Measurements from ENCODE around the gene NCKAP5.

Gene NCKAP5

GRCh38 chr2:132975193-132976105 lies 592.8 kb downstream of the NCKAP5 start:
- no peak for DNase-seq

- DNase-seq, result no peak
Observed at GRCh38 chr2:132974467-132975095, 593.7 kb downstream of the NCKAP5 start.

GRCh38 chr2:132971310-132972061 lies 596.8 kb downstream of the NCKAP5 start:
- DNase-seq, result no peak

- no peak for DNase-seq
Observed at GRCh38 chr2:132969371-132969985, 598.8 kb downstream of the NCKAP5 start.

GRCh38 chr2:132965460-132965859 lies 602.8 kb downstream of the NCKAP5 start:
- no peak for DNase-seq

DNA sequence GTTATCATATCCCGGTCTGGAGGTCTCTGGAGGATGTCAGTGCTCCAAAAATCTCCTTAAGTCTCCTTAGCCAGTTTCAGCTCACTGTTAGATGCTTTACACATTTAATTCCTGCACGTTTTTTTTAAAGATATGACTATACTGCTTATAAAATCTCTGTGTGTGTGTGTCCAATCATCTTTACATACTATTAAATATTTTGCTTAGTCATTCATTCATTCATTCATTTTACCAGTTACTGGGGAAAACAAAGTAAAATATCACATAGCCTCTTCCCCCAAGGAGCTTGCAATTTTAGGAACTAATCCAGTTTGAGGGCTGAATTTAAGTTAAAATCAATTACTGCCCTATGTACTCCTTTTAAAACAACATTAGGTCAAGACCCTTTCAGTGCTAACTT lies 605.1 kb downstream of the NCKAP5 start:
- DNase-seq, result no peak

DNA sequence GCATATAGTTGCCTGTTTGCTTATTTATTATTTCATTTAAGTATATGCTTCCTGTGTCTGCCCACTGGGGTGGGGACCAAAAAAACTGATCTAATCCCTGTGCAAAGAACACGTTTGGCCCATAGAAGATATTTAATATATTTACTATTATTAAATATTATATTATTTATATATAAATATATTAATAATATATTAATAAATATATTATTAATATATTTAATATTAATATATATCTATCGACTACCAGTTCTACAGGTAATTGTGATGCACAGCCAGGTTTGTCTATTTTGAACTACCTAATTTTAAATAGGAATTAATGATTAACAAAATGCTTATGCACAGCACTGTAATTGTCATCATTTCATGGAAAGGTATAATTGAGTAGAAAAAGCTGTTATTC lies 609.4 kb downstream of the NCKAP5 start:
- DNase-seq, result no peak

DNA sequence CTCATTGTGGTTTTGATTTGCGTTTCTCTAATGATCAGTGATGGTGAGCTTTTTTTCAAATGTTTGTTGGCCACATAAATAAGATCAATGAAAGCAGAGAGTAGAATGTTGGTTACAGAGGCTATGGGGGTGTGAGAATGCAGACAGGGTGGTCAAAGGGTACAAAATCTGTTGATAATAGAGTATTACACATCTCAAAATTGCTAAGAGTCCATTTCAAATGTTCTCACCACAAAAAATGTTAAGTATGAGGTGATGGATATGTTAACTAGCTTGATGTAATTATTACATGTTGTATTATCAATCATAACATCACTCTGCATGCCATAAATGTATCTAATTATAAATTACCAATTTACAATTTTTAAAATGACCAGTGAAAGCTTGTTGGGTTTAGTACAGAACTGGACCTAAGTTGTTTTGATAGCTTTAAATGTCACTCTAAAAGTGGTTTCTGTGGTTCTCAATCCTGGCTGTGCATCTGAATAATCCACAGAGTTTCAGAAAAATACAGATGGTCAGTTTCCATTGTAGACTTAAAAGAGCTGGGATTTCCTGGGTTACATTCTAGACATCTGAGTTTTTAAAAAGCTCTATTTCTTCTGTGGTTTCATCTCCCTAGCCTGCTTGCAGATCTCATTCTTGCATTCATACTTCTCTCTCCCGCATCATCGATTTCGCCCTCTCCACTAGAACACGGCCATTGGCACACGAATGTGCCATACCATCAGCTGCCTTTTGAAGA lies 612.2 kb downstream of the NCKAP5 start:
- DNase-seq, result no peak

- no peak for DNase-seq
Observed at GRCh38 chr2:132953771-132954170, 614.5 kb downstream of the NCKAP5 start.

DNA sequence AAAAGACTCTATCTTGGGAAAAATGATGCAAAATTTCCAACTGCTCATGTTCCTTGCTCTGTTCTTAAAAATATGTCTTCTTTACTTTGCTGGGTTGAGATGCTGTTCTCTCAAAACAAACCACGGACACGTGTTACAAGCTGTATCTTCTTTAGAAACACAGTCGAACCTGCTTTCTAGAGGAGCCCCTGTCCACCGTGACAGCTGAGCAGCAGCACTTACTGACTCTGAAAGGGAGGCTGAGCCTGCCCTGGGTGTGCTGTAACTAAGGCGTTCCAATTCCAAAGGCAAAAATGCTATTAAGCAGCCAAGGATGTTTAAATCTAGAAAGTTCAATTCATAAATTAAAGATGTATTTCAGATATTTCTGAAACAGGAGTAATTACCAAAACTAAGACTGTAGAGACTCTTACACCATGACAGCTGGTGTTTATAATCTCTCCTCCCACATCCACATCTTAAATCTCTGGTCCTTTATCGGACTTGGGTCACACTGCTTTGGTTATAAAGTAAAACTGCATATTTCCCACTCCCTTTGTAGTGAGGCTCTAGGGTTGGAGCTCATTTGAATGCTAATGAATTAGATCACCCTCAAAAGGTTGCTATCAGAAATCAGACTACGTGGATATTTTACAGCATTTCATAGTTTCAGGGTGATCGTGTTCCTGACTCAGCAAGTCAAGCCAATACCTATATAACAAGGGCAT lies 617.1 kb downstream of the NCKAP5 start:
- no peak for DNase-seq

DNA sequence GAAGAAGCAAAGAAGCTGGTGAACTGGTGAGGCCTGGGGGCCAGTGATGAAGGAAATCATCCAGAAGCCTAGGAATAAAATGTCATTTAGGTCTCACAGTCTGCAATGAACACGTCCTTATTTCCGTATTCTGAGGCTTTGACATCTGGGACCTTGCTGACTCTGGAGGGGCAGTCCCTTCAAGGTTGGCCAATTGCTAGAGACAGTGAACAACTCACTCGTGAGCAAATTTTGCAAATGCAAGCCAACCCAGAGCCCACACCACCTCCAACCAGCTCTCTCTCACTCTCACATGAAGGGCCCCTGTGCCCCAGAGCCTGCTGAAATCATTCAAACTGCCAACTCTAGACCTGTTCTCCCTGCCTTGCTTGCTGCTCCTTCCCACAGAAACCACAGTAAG lies 619.2 kb downstream of the NCKAP5 start:
- no peak for DNase-seq

DNA sequence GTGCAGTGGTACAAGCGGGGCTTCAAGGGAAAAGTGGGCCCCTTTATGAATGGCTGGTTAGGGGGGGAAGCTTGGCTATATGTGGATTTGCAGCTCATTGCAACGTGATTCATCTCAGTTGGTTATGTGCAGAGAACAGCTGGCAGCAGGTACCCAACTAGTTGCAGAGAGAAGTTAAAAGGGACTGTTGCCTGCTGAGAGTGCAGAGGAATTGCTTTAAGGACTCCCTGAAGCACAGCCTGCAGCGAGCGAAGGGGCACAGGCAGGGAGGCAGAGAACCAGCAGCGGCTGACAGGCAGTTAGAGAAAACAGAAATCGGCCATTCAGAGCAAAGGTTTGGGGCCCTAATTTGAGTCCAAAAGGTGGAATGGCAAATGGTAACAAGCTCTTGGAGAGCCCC lies 620.1 kb downstream of the NCKAP5 start:
- no peak for DNase-seq

DNA sequence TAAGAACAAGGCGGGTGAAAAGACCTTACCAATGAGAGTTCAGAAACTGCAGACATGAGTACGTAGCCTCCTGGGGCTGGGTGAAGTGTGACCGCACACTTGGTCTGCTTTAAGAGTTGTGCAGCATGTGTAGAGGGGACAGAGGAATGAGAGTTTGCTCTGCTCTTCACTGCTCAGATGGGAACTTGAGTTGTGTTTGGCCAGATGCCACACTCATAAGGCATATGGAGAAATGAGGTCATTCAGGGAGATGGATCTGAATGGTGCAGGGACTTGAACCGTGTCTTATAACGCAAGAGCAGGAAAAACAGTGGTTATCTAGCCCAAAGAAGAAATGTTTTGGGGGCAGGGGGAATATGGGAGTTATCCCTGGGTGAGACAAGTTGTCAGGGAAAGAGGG lies 624.4 kb downstream of the NCKAP5 start:
- DNase-seq, result no peak

- no peak for DNase-seq
Observed at GRCh38 chr2:132941296-132942020, 626.8 kb downstream of the NCKAP5 start.

DNA sequence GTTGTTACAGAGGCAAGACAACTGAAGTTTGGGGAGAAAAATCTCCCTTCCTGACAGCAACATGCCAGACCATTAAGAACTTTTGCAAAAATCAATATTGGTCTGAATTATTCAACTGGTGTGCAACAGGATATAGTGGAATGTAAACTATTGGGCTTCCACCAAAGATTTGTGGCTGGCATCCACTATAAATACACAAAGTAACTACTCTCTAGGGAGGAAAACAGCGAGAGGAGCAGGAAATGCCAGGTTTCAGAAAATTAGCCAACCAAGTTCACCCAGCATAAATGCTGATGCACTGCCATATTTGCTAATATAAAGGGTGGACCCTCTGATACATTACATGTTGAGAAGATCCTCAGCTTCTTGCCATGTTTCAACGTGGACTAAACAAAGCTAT lies 630.6 kb downstream of the NCKAP5 start:
- no peak for DNase-seq

DNA sequence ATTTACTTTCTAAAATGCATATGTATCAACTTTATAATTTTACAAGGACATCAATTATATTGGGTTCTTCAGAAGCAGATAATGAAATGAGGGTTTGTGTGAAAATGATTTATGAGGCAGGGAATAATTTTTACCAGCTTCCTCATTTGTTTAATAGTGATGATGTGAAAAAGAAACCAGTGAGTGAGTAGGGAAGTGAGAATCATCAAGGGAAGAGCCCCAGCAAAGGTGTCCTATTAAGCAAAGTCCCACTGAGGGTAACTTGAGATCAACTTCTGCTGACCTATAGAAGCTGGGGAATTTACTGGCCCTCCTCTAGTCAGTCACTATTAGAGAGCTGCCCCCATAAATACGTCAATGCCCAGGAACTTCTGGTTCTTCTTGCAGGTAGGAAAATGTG lies 631.5 kb downstream of the NCKAP5 start:
- no peak for DNase-seq

- DNase-seq, result no peak
Observed at GRCh38 chr2:132936261-132936660, 632.0 kb downstream of the NCKAP5 start.

- DNase-seq, result peak in 1 of 5 experiments; percentile 21
Observed at GRCh38 chr2:132929786-132930185, 638.5 kb downstream of the NCKAP5 start.

DNA sequence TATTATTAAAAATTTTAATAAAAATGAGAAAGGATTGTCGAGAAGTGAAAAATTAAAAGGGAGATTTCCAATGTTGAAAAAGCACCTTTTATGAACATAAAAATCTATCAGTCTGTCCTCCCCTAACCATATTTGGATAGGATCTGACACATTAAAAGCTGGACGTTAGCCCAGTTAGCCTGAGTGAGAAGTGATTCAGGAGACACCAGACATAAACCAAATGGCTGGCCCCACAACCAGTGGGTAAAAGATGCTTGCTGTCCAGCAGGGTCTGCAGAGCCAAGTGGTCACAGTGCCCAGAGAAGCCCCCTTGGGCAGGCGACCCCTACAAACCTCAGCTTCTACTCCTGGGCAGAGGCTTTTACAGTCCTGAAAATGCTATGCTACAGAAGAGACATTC lies 644.5 kb downstream of the NCKAP5 start:
- DNase-seq, result no peak

GRCh38 chr2:132915812-132916549 lies 652.3 kb downstream of the NCKAP5 start:
- DNase-seq, result no peak

Measured in T-helper 2 cell (primary cell).